SKM-1 (cell line): Measurements from ENCODE around the gene CCDC9B.
A peak's percentile ranks its signal among the peaks of the same experiment; 100 is the strongest.

Experiments
- DNase-seq: peaks from one replicate; lab custom pipeline; 2025; ENCODE audit not compliant: unreplicated experiment; lab: John Stamatoyannopoulos, UW

Gene CCDC9B

DNA sequence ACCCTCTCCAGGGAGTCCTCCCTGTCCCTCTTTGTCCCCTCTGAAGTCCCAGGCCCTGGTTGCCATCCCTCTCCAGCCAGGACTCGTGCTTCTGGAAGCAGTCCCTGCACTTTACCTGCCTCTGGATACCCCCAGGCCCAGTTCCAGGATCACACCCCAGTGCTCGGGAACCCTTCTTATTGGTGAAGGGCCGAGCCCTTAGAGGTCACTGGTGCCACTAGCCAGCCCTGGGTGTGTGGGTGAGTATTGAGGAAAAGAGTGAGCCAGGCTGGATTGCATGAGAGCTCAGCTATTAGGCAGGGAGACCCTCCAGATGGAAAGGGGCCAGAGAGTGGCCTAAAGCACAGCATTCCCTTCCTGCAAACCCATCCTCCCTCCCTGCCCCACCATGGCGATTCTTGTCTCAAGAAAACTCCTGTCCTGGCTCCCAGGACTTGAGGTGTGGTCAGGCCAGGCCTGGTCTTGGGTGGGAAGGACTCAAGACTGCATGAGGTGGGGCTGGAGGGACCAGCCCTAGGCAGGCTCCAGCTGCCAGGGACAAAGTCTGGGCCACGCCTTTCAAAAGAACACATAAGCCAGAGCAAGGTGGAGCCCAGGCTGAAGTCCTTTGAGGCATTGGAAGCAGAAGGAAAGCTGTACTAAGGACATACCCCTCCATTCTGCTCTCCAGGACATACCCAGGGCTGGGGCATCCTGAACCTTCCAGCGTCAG is 5.3 kb upstream of the CCDC9B start:
- DNase-seq: no peak

GRCh38 chr15:40345225-40345866 is 4.6 kb upstream of the CCDC9B start:
- DNase-seq: no peak

DNA sequence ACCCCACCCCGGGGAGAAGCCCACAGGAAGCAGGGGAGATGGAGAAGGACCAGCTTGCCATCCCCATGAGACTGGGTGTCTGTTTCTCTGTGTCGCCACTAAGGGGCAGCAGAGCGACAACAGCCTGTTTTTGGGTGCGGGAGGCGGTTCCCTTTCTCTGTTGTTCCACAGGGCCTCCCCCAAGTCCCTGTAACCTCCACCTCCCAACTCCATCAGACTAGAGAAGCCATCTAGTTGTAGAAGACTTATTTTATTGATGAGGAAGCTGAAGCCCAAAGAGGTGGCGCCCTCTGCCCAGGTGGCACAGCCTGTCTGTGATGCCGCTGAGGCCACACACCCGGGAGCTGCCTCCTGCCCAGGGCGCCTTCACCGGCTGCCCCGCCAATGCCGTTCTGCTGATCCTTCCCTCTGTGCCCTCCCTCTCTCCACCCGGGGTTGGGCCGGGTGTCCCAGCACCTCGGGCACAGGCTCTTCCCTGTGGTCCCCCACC is 3.9 kb upstream of the CCDC9B start:
- peak; percentile 70 for DNase-seq

GRCh38 chr15:40344217-40344616 is 3.5 kb upstream of the CCDC9B start:
- no peak for DNase-seq

DNA sequence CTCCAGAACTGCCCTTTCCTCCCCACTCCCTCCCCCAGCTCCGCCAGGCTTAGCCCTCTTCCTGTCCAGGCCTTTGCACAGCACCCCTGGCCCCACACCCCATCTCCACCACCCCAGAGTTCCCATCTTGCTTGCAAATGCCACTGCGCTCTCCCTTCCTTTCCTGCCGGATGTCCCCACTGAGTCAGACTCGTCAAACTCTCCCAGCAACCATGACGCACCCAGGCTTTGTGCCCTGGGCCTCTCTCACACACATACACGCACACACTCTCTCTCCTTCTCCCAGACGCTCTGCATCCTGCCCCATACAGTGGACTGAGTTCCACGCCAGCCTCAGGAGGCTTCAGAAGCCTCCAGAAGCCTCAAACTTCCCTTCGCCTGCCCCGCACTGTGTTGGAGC is 2.8 kb upstream of the CCDC9B start:
- no peak for DNase-seq

DNA sequence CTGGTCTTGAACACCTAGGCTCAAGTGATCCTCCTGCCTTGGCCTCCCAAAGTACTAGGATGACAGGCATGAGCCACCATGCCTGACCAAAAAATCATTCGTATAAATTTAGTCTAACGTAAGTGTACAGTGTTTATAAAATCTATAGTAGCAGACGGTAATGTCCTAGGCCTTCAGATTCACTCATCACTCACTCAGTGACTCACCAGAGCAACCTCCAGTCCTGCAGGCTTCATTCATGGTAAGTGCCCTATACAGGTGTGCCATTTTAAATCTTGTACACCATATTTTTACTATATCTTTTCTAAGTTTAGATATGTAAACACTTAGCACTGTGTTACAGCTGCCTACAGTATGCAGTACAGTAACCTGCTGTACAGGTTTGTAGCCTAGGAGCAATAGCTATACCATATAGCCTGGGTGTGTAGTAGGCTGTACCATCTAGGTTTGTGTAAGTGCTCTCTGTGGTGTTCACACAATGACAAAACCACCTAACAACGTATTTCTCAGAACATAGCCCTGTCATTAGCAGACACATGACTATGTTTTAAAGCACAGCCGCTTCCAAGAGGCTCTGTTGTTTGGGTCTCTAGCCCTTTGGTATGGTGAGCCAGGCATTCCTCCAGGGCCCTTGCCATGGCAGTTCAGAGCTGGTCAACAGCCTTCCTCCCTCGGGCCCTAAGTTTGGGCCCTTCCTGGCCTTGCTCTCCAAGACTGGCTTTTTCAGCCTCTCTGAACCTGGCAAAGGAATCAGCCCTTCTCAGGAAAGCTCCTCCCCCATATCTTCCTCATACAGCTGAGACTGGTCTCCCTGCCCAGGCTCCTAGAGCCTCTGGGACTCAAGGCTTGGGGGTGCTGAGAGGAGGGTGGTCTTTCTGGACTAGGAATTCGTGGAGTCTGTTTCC is 1.9 kb upstream of the CCDC9B start:
- DNase-seq: no peak

DNA sequence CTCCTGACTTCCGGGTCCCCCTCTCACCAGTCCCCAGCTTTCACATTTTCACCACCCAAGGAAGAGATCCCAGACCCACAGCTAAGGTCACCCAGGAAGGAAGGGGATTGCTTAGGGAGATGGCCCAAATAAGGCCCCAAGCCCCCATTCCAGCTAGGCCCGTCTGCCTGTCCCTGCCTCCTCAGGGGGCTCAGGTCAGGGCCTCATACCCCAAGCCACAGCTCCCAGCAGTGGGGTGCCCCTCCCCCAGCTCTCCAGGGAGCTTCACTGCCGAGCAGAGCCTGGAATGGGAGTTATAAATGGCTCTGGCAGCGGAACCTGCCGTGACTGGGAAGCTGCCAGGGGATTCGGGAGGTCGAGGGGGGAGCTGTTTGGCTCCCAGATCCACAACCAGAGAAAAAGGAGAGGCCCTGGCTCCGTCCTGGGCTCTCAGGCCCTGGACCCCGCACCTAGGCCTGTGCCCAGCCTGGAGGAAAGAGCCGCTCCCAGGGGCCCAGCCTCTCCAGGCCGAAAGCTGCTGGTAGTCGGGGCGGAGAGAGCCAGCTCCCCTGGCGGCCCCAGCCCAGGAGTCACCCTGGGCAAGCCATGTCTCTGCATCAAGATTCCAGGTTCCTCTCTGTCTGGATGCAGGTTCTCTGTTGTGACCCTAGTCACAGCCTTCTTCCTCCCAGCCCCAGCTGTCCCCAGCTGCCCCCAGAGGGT is 550 bp downstream of the CCDC9B start:
- no peak for DNase-seq

GRCh38 chr15:40339621-40339945 is 1.2 kb downstream of the CCDC9B start:
- no peak for DNase-seq

DNA sequence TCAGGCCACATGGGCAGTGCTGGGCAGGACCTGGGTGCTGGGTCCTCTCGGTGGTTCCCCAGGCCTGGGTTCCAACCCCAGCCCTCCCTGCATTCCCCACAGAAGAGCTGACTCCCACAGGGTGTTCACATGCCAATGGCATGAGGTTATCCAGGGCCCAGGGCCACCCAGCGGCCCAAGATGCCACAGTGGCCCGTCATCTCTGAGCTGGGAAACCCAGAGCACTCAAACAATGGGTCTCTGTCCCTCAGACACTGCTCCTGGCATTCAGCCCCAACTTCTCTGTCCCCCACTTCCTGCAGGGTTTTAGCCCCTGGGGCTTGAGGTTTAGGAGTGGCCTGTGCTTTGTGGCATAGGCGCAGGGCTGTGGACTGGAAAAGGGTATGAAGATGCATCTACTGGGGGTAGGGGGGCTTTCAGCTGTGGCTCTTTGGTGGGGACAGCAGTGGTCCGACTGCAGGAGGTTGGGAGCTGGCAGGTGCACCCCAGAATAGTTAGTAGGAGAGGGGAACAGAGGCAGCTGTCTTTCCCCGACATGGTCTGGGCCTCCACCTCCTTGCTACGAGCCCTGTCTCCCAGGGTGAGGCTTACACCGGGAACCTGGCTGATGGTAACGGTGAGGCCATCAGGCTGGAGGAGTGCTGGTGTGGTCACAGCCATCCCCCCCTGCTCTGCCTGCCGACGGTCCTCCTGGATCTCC is 1.7 kb downstream of the CCDC9B start:
- DNase-seq: no peak

- peak; percentile 25 for DNase-seq
Measured at GRCh38 chr15:40338041-40338657, 2.6 kb downstream of the CCDC9B start.

DNA sequence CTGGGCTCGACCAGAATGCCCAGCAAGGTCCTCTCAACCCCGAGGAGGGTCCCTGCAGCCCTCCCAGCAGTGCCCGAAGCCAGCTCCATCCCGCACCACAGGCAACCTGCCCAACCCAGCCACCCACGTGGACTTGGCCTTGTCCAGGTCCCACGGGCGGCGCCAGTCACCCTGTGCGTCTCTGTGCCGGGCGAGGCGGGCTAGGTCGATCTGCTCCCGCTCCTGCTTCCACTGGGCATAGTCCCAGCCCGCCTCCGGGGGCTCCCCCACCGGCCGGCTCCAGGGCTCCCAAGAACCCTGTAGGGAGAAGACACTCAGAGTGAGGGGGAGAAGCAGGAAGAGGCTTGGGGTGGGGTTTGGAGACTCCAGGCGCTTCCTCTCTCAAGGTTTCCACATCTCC is 3.1 kb downstream of the CCDC9B start:
- no peak for DNase-seq

- peak; percentile 33 for DNase-seq
Measured at GRCh38 chr15:40336744-40337122, 4.0 kb downstream of the CCDC9B start.

DNA sequence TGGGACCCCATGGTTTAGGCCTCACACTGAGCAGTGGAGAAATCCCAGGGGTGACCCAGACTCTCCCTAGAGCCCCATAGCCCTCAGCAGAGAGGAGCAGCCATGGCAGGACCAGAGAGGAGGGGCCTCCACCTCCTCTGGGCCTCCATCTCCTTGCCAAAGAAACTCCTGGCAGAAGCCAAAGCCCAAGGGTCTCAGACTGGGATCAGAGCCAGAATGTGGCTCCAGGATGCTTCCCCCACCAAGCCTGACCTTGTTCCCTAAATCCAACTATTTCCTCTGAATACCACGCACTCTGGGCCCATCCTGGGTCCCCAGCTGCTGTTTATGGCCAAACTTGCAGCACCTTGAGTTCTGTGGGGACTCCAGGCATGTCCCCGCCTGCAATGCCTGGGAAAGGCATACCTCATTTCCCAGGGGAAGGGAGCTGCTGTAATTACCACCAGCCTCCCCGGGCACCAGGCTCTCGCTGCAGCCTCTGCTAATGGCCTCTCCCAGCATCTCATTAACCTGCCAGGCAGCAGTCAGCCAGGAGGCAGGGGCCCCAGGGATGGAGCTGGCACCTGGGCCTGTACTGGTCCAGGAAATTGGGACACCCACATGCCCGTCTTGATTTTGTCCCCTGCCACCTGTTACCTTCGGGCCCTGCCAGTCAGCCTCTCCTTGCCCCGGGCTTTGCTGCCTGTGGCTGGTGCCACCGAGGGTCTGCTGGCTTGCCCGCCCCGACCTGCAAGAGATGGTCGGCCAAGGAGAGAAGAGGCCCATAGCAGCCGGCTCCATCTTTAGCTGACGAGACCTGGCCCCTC is 4.6 kb downstream of the CCDC9B start:
- no peak for DNase-seq

DNA sequence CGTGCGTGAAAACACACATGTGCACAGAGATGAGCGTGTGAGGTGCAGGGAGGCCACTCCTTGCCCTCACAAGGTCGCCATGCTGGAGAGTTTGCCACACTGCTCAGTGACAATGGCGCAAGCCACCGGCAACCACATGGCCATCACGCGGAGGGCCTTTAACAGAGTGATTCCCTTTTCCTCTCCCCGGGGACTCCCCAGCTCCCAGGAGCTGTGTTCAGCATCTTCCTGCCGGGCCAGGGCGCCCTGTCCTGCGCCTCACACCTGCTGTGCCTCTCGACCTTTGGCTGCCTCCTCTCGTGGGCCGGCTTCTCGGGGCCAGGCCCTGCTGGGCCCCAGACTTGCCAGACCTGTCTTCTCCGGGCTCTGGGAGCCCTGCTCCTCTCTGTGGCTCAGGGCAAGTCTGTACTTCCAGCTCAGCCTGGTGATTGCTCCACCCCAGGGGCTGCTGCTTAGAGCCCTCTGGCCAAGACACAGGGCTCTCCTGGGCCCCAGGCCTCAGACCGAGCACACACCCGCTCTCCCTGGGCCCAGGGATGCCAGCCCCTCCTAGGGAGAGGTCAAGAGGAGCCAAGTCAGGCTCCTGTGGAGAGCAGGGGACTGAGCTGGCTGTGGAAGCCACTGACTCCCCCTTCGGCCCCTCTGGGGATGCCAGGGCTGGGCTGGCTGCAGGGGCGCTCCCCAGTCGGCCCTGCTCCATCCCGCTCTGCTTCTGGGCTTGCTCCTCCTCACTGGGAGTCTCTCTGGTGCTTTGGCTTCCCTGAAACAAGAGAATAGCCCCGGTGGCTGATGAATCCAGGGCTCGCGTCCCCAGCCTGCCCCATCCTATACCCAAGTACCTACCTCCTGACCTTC is 5.6 kb downstream of the CCDC9B start:
- DNase-seq: no peak

DNA sequence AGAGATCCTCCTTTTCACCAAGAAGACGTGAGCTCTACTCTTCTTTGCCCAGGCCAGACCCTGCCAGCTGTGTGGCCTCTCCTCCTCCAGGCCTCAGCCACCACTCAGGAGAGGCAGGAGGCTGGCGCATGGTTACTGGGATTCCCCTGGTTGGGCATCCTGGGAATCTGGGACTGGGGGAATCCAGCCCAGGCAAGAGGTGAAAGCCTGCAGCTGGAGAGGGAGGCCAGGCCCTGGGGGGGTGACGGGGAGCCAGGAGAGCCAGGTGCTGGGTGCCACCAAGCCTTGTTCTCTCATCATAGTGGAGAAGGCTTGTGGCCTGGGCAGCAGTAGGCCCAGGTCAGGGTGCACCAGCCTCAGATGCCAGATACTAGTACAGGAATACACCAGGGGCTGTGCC is 6.2 kb downstream of the CCDC9B start:
- DNase-seq: no peak

DNA sequence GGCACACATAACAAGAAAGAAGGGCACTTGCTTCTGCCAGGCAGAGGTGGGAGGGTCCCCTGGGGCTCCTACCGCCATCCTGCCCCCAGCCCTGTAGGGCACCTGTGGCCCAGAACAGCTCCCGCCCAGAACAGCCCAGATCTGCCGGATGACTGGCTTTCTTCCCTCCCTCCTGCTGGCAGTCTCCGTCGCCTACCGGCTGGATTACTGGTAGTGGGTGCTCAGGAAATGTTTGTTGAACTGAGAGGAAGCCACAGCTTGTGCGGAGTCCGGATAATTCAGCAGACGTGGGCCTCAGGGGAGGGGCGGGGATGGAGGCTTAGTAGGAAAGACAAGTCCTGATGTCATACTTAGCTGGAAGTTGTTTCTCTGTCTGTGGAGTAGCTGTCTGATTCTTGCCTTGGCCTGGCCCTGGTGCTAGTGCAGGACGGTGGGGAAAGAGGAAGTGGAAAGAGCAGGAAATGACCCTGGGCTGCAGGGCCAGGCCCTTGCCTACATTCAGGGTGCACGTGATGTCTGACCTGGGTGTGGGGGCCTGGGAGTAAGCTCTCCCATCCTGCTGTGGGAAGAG is 6.7 kb downstream of the CCDC9B start:
- peak; percentile 89 for DNase-seq

DNA sequence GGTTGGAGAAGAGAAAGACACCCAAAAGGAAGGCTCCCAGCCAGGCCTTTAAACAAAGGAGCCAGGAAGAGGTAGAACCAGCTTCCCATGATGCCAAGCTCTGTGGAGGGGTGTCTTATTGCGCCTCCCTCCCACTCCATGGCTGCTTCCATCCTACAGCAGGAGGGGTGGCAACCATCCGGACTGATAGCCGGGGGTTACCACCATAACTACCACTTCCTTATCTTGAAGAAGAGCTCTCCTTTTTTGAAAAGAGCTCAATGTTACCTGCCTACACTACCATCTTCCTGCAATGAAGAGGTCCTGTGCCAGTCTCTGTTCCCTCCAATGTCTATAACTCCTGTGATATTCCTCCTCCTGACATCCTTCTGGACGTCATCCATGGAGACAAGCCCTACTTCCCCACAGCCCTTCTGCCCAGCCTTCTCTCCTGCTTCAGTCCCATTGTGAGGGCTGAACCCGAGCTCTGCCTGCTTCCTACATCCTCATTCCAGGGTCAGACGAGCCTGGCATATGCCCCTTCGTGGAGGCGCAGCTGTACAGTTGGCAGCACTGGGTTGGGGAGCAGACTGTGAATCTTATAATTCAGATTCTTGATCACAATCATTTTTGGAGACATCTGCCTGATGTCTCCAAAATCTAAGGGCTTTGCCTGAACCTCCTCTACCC is 8.5 kb downstream of the CCDC9B start:
- DNase-seq: no peak

- DNase-seq: no peak
Measured at GRCh38 chr15:40331637-40332036, 9.1 kb downstream of the CCDC9B start.
